Measurements from ENCODE around the gene FBXW9.

DNA sequence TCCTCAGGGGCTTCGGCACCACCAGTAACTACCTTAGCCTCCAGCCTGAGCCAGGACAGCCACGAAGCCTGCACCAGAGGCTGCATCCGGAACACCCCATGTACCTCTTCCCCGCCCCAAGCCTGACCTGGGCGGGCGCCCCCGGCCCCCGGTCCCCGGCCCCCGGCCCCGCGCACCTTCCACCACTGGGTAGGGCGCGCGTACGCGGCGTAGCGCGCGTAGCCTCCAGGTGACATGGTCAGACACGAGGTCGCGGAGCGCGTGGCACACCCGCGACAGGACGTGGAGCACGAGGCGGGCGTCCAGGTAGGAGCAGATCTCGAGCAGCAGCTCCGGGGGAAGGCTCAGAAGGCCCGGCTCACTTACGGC is 450 bp downstream of the FBXW9 start:
- no peak for TF ChIP-seq EZH2phosphoT487 (IDR thresholded peaks at IDR 0.05; ENCODE audit: borderline replicate concordance, low read depth, low read length)
- TF ChIP-seq CTCF (conservative IDR thresholded peaks at IDR 0.05; ENCODE audit: low read length), result no peak

Data from OCI-LY7 (cell line).